NCI-H524 treated with DMSO at 0.1 percent for 48 hours (cell line): ENCODE results near the gene NOS1AP.
A peak's percentile ranks its signal among the peaks of the same experiment; 100 is the strongest.

Experiments
- DNase-seq: peaks from one replicate; lab custom pipeline; 2025; lab: John Stamatoyannopoulos, UW

Gene NOS1AP

DNA sequence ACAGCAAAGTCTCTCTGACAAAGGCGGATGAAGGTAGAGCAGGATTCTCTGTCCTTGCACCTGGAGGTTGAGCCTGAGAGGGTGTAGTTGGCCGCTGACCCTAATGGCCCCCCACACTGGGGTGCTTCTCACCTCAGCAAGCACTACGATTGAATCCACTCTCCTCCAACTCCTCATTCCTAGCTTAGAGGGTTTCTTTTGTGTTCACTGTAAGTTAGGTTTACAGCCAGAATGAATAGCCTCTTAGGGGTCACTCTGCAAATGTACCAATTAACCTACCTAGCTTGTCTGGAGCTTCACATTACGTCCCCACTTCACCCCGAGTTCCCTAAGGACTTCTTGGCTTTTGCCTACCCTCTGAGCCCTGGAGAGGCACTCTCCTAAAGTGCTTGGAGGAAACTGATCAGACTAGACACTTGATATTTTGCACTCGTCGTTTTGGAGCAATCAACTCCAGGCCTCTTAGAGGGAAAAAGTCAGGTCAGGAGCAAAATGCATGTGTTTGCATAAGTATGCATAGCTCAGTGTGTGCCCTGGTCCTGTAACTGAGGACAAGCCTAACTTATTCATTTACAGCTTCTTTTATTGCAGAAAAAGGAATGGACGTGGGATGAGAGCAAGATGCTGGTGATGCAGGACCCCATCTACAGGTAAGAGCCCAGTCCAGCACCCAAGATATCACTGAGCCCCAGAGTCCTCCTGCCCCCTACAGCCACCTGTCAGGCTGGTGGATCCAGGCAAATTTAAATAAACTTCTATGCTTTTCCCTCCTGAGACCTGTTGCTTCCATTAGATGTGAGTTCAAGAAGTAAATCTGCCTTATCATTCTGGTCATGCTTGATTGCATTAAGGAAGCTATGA is 230.8 kb downstream of the NOS1AP start:
- no peak for DNase-seq

DNA sequence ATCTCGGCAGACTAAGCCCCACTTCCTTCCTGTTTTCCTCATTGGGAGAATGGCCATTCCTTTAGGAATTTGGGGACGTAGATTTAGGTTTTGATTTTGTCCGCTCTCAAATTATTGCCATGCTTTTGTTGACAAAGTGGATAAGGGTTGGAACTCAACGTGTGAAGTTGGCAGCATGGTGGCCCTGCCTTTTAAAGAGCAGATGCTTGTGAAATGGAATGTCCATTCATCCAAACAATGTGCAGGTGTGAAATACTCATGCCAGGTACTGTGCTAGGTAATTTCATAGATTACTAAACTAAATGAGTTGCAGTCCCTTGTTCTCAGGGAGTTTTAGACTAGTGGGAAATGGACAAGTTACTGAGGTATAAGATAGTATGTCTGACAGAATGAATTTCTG is 232.2 kb downstream of the NOS1AP start:
- DNase-seq, result no peak

DNA sequence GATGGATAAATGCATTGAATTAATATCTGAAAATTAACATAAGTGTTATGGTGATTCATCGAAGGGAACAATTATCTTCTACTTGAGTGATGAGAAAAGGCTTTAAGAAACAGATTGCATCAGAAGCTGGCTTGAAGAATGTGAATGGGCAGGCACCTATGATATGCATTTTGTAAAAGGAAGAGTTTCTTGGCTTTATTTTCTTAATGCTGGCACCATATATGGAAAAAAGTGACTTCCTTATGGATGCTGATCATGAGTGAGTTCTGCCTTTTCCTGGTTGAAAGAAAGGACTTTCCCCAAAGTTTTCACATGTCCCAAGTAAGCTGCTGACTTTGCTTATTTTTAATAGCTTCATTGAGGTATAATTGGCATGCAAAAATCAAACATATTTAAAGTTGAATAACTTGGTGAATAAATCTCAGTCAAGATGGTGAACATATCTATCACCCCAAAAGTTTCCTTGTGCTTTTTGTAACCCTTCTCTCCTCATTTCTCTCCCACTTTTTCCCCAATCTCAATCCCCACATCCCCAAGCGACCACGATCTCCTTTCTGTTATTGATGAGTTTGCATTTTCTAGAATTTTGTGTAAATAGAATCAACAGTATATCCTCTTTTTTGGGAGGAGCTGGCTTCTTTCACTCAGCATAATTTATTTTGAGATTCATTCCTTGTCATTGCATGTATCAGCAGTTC is 233.0 kb downstream of the NOS1AP start:
- DNase-seq, result no peak

DNA sequence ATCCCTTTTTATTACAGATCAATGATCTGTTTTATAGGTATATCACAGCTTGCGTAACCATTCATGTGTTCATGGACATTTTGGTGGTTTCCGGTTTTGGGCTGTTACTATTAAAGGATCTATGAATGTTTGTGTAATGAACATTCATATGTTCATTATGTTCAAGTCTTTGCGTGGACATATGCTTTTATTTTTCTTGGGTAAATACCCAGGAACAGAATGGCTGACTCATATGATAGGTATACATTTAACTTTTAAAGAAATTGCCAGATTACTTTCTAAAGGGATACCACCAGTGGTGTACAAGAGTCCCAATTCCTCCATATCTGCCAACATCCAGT is 233.5 kb downstream of the NOS1AP start:
- no peak for DNase-seq

DNA sequence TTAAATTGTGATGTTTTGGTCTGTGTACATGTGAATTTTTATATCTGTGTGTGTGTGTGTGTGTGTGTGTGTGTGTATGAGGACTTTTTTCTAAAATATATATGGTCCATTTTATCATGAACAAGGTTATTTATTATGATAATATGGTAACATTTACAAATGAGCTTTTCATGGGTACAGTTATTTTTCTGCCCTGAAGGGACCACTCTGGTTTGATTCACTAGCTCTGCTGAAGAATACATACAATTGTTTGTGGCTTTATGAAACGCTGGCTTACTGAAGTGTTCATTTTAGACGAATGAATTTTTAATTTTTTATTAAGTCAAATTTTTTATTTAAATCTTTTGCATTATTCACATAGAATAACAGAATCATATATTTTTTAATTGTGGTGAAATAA is 235.2 kb downstream of the NOS1AP start:
- DNase-seq, result no peak

DNA sequence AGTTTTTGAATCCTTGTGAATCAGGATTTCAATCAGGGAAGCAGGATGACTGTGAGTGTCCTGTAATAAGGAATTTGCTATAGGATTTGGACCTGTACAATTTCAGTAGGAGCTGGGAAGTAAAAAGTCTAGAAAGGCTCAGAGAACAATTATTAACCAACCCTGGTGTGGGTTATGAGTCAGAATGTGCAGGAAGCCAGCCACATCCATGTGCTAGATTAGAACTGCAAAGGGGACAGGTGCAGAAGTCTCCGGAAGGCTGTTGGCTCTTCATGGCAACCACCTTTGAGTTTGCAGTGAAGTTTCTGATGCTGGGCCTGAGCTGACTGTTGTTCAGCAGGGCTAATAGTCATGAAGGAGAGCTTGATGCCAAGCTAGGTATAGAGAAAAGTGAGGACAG is 236.5 kb downstream of the NOS1AP start:
- no peak for DNase-seq

DNA sequence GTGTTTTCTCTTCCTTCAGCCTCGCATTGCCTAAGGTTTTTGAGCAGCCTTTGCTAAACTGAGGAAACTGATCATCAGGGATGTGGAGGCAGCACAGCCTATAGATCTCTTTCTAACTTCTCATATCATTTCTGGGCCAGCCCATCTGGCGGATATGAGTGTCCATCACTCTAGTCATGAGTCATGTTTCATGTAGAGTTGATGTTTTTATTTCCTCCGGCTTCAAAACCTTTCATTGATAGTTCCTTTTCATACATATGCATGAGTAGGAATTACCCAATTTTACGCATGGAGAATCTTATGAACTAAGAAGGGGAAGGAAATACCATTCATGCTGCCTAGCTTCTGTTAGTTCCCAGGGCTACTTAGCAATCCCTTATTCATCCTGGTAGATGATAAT is 240.8 kb downstream of the NOS1AP start:
- DNase-seq, result no peak

DNA sequence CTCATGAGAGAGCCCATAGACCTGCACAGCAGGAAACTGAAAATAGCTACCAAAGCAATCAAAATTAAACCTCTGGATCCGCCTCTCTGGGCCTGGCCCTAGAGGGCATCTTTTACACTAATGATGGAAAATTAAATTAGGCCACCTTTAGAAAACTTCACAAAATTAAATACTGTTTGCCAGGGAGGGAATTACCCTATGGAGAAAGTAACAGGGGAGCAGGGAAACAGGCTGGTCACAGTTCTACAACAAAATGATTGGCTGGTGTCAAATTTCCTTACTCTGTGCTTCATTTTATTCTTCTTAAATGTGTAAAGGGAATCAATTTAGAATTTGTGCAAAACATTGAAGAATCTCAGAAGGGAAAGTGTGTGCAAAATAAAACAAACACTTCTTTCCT is 244.7 kb downstream of the NOS1AP start:
- DNase-seq, result no peak

DNA sequence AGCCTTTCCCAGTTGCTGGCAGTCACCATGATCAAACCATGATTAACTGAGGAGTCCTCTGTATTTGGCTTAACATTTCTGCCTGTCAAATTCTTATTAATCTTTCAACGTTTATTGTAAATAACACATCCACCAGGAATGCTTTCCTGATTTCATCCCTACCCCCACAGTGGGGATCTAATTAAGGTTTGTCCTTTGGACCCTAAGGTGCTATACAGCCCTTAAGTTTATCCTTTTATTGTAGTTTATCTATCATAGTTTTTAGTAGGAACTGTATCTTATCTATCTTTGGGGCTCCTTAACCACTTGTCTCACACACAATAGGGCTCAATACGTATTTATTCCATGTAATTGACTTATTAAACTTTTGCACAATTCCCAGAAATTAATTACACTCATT is 246.2 kb downstream of the NOS1AP start:
- no peak for DNase-seq

DNA sequence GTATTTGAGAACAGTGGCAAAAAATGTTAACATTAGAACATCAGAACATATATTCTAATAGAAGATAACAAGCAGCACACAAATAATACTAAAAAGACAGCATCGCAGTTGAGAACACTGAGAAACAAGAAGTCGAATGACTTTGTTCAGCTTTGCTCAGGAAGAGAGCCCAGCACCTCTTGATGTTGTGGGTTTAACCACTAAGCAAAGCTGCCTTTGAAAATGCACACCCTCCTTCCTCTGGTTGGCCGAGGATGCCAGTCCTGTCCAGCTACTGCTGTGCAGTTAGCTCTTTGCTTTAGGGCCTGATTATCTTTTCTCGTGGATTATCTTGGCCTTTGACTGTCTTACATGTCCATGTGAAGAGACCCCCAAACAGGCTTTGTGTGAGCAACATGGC is 246.7 kb downstream of the NOS1AP start:
- no peak for DNase-seq

DNA sequence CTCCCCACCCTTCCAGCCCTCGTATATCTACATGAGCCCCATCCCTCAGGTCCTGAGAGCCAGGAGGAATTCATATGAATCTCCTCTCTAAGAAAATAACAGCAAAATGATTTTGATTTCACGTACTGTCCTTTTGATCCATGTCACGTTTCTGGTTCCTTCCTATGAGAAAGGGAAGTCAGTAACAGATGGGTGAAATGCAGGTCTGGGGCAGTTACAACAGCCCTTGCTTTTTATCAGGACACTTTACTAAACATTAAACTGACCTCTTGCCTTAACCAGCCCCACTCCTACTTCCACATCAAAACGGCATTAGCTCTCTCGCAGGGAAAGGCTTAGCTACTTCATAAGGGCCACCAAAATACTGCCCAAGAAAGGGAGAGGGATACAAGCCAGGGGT is 248.1 kb downstream of the NOS1AP start:
- DNase-seq, result no peak

DNA sequence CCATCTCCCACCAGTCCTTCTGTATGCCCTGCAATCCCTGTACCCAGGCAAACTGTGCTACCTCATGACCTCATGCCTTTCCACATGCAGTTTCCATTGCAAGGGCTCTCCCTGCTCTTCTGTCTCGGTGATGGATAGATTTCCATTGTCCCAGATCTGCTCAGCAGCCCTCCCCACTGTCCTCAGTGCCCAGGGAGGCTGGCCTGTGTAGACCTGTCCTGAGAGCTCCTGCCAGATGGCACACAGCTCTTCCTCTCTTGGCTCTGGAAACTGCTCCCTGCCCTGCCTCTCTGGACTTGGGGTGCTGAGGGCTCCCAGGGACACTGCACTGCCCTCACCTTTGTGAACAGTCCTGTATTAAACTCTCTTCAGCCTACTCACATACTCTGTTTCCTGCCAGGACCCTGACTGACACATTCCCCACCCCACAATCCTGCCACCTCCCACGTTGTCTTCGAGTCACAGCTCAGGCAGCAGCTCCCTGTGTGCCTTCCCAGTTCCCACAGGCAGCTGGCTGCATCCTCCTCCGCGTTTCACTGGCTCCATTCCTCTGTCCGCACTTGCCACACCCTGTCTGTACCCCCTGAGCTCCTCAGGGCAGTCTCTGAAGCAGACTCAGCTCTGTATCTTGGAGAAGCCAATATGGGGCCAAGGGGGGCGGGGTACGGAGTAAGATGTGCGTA is 250.1 kb downstream of the NOS1AP start:
- DNase-seq, result no peak

DNA sequence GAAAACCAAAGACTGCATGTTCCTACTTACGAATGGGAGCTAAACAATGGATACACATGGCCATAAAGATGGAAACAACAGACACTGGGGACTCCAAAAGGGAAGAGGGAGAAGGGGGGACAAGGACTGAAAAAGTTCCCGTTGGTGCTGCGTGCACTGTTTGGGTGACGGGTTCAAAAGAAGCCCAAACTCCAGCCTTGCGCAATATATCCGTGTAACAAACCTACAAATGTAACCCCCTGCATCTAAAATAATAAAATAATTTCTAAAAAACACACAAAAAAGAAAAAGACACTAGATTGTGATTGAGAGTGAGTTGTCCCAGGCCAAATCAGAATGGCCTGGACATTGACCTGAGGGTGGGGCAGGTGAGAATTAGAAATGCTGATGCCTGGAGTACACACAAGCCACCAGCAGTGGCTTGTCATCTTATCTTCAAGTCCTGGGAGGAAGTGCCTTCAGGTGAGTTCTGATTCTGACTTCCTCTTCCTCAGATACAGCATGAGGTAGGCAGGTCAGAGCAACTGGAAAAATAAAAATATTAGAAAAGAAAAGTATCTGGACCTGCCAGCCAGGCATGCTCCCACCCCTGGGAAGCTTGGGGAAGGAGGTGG is 252.4 kb downstream of the NOS1AP start:
- no peak for DNase-seq

DNA sequence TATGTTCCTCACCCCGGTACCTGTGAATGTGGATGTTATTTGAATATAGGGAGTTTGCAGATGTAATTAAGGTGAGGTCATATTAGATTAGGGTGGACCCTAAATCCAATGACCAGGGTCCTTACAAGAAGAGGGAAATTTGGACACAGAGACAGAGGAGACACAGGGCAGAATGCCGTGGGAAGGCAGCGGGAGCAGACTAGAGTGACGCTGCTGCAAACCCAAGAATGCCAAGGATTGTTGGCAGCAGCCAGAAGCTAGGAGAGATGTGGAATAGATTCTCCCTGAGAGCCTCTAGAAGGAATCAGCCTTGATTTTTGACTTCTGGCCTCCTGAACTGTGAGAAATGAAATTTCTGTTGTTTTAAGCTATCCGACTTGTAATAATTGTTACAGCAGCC is 253.5 kb downstream of the NOS1AP start:
- DNase-seq, result no peak

DNA sequence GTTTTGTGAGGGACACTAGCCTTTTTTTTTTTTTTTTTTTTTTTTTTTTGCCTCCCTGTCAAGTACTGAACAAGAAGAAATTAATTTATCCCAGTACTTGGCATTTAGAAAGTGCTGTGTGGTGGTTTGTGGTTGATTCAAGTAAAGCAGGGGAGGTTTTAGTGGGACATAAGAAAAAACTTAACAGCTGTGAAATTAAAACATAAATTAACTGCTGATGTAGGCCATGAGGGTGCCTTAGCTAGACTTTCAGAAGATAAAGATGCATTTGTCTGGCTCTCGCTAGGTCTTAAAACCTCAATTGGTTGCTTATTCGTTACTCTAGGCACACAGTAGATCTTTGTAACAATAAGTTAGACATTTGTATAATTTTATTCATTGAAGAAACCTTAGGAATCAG is 254.9 kb downstream of the NOS1AP start:
- no peak for DNase-seq

DNA sequence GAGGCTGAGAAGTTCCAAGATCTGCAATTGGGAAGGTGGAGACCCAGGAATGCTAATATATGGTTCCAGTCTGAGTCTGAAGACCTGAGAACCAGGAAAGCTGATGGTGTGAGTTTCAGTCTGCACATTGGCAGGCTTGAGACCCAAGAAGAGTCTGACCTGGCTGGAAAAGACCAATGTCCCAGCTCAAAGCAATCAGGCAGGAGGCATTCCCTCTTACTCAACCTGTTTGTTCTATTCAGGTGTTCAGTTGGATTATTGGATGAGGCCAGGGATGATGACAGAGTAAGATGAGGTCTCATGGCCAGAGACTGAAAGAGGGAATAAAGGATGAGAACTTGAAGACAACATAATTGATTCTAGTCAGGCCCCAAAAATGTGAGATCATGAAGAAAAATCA is 257.1 kb downstream of the NOS1AP start:
- no peak for DNase-seq

DNA sequence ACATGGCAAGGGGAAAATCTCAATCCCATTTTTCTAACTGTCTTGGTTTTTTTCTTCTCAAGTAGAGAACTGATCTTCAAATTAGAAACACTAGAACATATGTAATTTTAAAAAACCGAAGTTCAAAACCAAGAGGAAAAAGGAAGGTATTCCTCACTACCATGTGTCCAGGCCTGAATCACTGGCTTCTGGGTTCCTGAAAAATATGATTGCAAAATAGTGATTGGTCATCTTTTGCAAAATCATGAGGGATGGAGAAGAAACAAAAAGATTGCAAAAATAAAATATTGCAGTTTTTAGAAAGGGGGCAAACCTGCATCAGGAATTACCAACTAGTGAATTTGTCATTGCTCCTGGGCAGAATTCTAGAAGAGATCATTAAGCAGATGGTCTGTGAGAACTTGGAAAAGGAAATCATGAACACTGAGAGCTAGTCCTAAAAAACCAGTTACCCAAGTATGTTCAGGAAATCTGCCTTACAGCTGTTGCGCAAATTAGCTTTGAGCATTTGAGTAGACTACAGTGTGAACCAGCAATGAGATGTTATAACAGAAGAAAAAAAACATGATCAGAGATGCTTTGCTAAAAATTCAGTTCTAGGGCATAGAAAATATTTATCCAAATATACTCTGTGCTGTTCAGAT is 257.8 kb downstream of the NOS1AP start:
- no peak for DNase-seq

DNA sequence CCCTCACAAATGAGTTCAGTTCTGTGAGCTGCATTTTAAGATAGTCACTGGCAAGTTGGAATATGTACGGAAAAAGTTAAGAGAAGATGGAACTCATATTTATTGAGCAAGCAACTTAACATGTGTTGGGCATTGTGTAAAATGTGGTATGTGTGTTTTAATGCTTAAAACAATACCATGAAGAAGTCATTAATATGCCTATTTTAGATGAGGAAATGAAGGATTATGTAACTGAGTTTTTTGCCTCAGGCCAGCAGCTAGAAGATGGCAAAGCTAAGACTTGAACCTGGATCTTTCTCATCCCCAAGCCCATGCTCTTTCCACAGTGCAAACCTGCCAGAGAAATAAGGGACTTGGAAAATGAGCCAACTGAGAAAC is 258.3 kb downstream of the NOS1AP start:
- DNase-seq, result no peak

DNA sequence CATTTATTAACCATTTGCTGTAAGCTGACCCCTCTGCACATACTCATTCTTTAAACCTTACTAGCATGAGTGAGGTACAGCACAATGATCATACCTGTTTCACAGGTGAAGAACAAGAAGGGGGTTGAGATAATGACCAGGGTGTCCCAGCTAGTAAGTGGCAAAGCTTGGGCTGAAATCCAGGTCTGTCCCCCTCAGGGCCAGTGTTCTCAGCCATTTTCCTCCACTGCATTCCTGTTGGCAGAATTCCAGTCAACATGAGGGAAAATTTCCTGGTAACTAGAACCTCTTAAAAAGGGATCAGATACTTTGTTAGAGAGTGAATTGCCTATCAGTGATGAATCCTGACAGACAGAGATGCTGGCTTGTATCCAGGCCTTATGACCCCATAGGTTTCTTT is 259.0 kb downstream of the NOS1AP start:
- DNase-seq, result peak; percentile 4

DNA sequence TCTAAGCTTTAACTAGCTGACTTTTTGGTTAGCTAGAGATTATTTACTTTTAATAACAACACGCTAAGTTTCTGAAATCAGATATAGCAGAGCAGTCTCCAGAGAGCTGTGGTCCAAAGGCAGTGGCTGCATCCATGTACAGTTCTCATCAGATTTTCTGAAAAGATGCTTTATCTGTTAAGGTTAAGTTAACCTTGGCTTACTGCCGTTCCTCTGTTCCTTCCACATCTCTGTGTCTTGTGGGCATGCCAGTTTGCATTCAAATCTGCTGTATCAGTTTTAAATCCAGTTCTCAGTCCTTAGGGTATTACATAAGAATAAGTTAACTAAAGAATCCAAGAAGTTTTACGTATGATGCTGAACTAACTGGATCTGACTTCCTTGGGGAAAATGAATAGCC is 260.3 kb downstream of the NOS1AP start:
- DNase-seq, result no peak

DNA sequence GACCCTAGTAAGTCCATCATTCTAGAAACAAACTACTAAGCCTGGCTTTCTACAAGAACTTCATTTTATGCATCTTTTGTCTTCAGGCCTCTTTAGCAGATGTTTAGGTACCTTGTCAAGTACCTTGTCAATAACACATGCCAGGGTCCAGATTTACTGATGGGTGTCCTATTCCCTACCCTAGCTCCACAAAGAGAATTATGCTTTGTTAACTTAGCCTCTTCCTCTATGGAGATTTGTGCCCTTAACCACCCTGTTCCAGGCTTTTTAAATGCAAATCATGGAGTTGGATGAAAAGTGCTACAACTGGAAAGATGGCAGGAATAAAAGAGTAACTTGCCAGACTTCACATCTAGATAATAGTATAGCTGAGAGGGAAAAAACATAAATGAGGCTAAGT is 264.5 kb downstream of the NOS1AP start:
- no peak for DNase-seq

DNA sequence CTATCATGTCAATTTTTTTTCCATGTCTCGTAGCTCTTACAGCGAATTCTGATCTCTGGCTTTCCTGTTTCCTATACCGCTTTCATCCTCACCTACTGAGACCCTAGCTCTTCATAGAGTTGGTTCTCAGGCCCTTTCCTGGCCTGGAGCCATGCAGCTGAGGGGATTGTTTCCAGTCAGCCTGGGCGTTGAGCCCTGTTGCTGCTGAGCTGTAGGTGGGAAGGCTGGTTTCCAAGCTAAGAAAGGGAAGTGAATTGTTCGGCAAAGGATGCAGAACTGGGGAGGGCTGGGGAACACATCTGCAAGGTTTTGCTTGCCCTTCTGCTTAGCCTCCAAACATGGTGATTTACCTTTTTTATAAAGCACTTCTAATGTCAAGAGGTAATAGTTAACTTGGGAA is 265.6 kb downstream of the NOS1AP start:
- no peak for DNase-seq
